Lung microvascular endothelial cell (primary cell): ENCODE results near the gene DCAKD. TPM values are rescaled to one million over a fixed set of nuclear protein-coding genes. Genes with fewer than 3 reads are reported as not detected.
"Not testable (repeated sequence)": the region's sequence is repeated elsewhere in the genome, so short reads cannot be mapped to it uniquely, and the experiment has no call there.

ENCODE experiments used
- DNase-seq, 2 donors: peaks; one replicate each; pipeline versions ENCODE4 v3.0.0 to v3.0.0-alpha.2; 2010; ENCODE audit warnings: low read depth in 2 of 2
- total RNA-seq: library from RNA; depleted of rRNA; stranded (reverse); fragments of >200 nt; gene quantifications from 2 replicates; pipeline ENCODE4 v1.2.1, GENCODE V29; 2014

The DCAKD gene
- total RNA-seq, 1 donor from 2014 or later, result 22.4 TPM

GRCh38 chr17:45067637-45068036, 16.2 kb upstream of the DCAKD start:
- no peak for DNase-seq

- peak; percentile 14 to 16 for DNase-seq
Observed at GRCh38 chr17:45063198-45063597, 11.8 kb upstream of the DCAKD start.

GRCh38 chr17:45061606-45062205, 10.3 kb upstream of the DCAKD start:
- DNase-seq, result no peak

- DNase-seq, result peak; percentile 99
Observed at GRCh38 chr17:45060797-45061605, 9.6 kb upstream of the DCAKD start, which contains the start of gene NMT1. NMT1 (plus strand) TSS chr17:45061317; CDS start chr17:45061330, 13 bp downstream.

- DNase-seq, result no peak
Observed at GRCh38 chr17:45060382-45060796, 9.0 kb upstream of the DCAKD start.

- peak; percentile 65 to 72 for DNase-seq
Observed at GRCh38 chr17:45052052-45052772, 780 bp upstream of the DCAKD start.

GRCh38 chr17:45051720-45052051, 254 bp upstream of the DCAKD start:
- DNase-seq, result not testable (repeated sequence)

- peak; percentile 26 to 32 for DNase-seq
Observed at GRCh38 chr17:45050481-45051059, 862 bp downstream of the DCAKD start.

- no peak for DNase-seq
Observed at GRCh38 chr17:45048795-45049563, 2.5 kb downstream of the DCAKD start.

- DNase-seq, result no peak
Observed at GRCh38 chr17:45046537-45047125, 4.8 kb downstream of the DCAKD start.

- DNase-seq, result no peak
Observed at GRCh38 chr17:45043813-45044540, 7.5 kb downstream of the DCAKD start.

GRCh38 chr17:45042346-45043120, 8.9 kb downstream of the DCAKD start:
- DNase-seq, result no peak

GRCh38 chr17:45040459-45040858, 11.0 kb downstream of the DCAKD start:
- no peak for DNase-seq

- no peak for DNase-seq
Observed at GRCh38 chr17:45038728-45039634, 12.5 kb downstream of the DCAKD start.

- no peak for DNase-seq
Observed at GRCh38 chr17:45036691-45037090, 14.7 kb downstream of the DCAKD start.

GRCh38 chr17:45035848-45036247, 15.6 kb downstream of the DCAKD start:
- no peak for DNase-seq

GRCh38 chr17:45034599-45034998, 16.8 kb downstream of the DCAKD start:
- DNase-seq, result no peak

- DNase-seq, result no peak
Observed at GRCh38 chr17:45032174-45032541, 19.3 kb downstream of the DCAKD start.
